IMR-90 (cell line): ENCODE measurements around the gene ARAP1. TPM values are rescaled to one million over a fixed set of nuclear protein-coding genes. Genes with fewer than 3 reads are reported as not detected.

ENCODE experiments used
- ATAC-seq: fragments of 200-7000 bp; cut with Tn5 transposase; 2 replicates; pipeline ENCODE4 v1.9.1; 2020; ENCODE audit warnings: low read depth, mild to moderate bottlenecking, moderate library complexity
- BruUV-seq: library from RNA; stranded (reverse); fragments of 400-500 nt; replicated peaks from 2 replicates; lab custom pipeline; 2021; lab: Mats Ljungman, UMichigan
- CTCF ChIA-PET: fragments of 300-600 bp; formaldehyde crosslinking; extraction: SDS; loops from one replicate; lab custom pipeline; 2021; ENCODE audit warnings: antibody characterized with exemption; lab: Yijun Ruan, JAX
- POLR2A ChIA-PET: fragments of 300-600 bp; sonication (Branson Sonifier 250); formaldehyde crosslinking; loops from one replicate; lab custom pipeline; 2022; ENCODE audit warnings: antibody characterized with exemption; ENCODE audit not compliant: unreplicated experiment; lab: Charles Lee
- DNase-seq: peaks from one replicate; pipeline ENCODE4 v3.0.0; 2013
- H2AFZ ChIP-seq: replicated peaks from 2 replicates; pipeline ENCODE3; 2013; ENCODE audit warnings: low read length, mild to moderate bottlenecking; ENCODE audit not compliant: poor library complexity
- H2AK5ac ChIP-seq: 2 replicates; pipeline ENCODE4 v1.6.1; 2013; ENCODE audit warnings: low read depth, low read length, inconsistent platforms
- H2AK9ac ChIP-seq: replicated peaks from 2 replicates; pipeline ENCODE3; 2013; ENCODE audit warnings: mild to moderate bottlenecking, low read depth, low read length, moderate library complexity; ENCODE audit not compliant: poor library complexity
- H2BK120ac ChIP-seq: 2 replicates; pipeline ENCODE4 v1.6.1; 2013; ENCODE audit warnings: low read depth, low read length, inconsistent platforms
- H2BK15ac ChIP-seq: 3 replicates; pipeline ENCODE4 v1.6.1; 2013; ENCODE audit warnings: low read depth, low read length, inconsistent platforms
- H2BK20ac ChIP-seq: 2 replicates; pipeline ENCODE4 v1.6.1; 2013; ENCODE audit warnings: low read depth, mild to moderate bottlenecking, inconsistent platforms, low read length, moderate library complexity
- H2BK5ac ChIP-seq: 2 replicates; pipeline ENCODE4 v1.6.1; 2013; ENCODE audit warnings: mild to moderate bottlenecking, low read depth, low read length, inconsistent platforms; ENCODE audit not compliant: poor library complexity, severe bottlenecking
- H3K14ac ChIP-seq: replicated peaks from 2 replicates; pipeline ENCODE4 v1.6.1; 2013; ENCODE audit warnings: low read depth, low read length, inconsistent platforms
- H3K18ac ChIP-seq: 2 replicates; pipeline ENCODE4 v1.6.1; 2013; ENCODE audit warnings: low read depth, low read length, control low read depth
- H3K23ac ChIP-seq: 2 replicates; pipeline ENCODE4 v1.6.1; 2013; ENCODE audit warnings: low read depth, low read length, inconsistent platforms
- H3K27ac ChIP-seq: 2 replicates; pipeline ENCODE4 v1.5.1; 2013; ENCODE audit warnings: mild to moderate bottlenecking, control low read depth, low read length; ENCODE audit not compliant: insufficient read depth
- H3K27me3 ChIP-seq: 2 replicates; pipeline ENCODE4 v1.6.1; 2013; ENCODE audit warnings: low read length; ENCODE audit not compliant: control insufficient read depth, insufficient read depth
- H3K36me3 ChIP-seq: 2 replicates; pipeline ENCODE4 v1.6.1; 2013; ENCODE audit warnings: low read length, mixed read lengths; ENCODE audit not compliant: control insufficient read depth, insufficient read depth
- H3K4ac ChIP-seq: 2 replicates; pipeline ENCODE4 v1.6.1; 2013; ENCODE audit warnings: low read depth, low read length, inconsistent platforms
- H3K4me1 ChIP-seq: 2 replicates; pipeline ENCODE4 v1.6.1; 2013; ENCODE audit warnings: low read length, mixed read lengths; ENCODE audit not compliant: control insufficient read depth, insufficient read depth
- H3K4me2 ChIP-seq: 2 replicates; pipeline ENCODE4 v1.6.1; 2013; ENCODE audit warnings: low read depth, mild to moderate bottlenecking, control low read depth, low read length, moderate library complexity
- H3K4me3 ChIP-seq: 2 replicates; pipeline ENCODE4 v1.5.1; 2013; ENCODE audit warnings: low read depth, mild to moderate bottlenecking, control low read depth, low read length, moderate library complexity; ENCODE audit not compliant: insufficient read depth
- H3K56ac ChIP-seq: 2 replicates; pipeline ENCODE4 v1.6.1; 2013; ENCODE audit warnings: low read length, inconsistent platforms; ENCODE audit not compliant: insufficient read depth; ENCODE audit errors: extremely low read depth
- H3K79me1 ChIP-seq, 2 experiments: 2 replicates each; pipeline ENCODE4 v1.6.1; 2013; ENCODE audit warnings: low read length in 2 of 2, inconsistent platforms in 1 of 2, low read depth in 1 of 2
- H3K9ac ChIP-seq: 2 replicates; pipeline ENCODE4 v1.6.1; 2013; ENCODE audit warnings: low read depth, low read length, control low read depth
- H3K9me1 ChIP-seq: 2 replicates; pipeline ENCODE4 v1.6.1; 2013; ENCODE audit warnings: low read length, inconsistent platforms; ENCODE audit not compliant: insufficient read depth
- H3K9me3 ChIP-seq: 2 replicates; pipeline ENCODE4 v1.6.1; 2013; ENCODE audit warnings: low read length; ENCODE audit not compliant: control insufficient read depth, insufficient read depth
- H4K20me1 ChIP-seq: 2 replicates; pipeline ENCODE4 v1.6.1; 2013; ENCODE audit warnings: low read length, inconsistent platforms; ENCODE audit not compliant: insufficient read depth
- H4K5ac ChIP-seq: 2 replicates; pipeline ENCODE4 v1.6.1; 2013; ENCODE audit warnings: mild to moderate bottlenecking, low read depth, low read length, control low read depth
- H4K8ac ChIP-seq, 2 experiments: 2 replicates each; pipeline ENCODE4 v1.6.1; 2013; ENCODE audit warnings: low read depth in 2 of 2, low read length in 2 of 2, control low read depth in 1 of 2, inconsistent platforms in 1 of 2
- H4K91ac ChIP-seq: 2 replicates; pipeline ENCODE4 v1.6.1; 2013; ENCODE audit warnings: low read depth, low read length, inconsistent platforms; ENCODE audit not compliant: insufficient read depth
- CEBPB ChIP-seq: IDR thresholded peaks from 2 replicates; pipeline ENCODE4 v1.6.1; 2012; ENCODE audit warnings: low read depth, low read length, improper control_type of control experiment
- CHD1 ChIP-seq: IDR thresholded peaks from 2 replicates; pipeline ENCODE4 v1.6.1; 2012; ENCODE audit warnings: low read depth, low read length, improper control_type of control experiment
- CTCF ChIP-seq: conservative IDR thresholded peaks from 2 replicates; pipeline ENCODE4 v1.5.1; 2012; ENCODE audit warnings: mild to moderate bottlenecking, low read depth, low read length, improper control_type of control experiment
- ELK1 ChIP-seq: fragments of 150-350 bp; IDR thresholded peaks from 2 replicates; pipeline ENCODE4 v1.6.1; 2016; ENCODE audit warnings: low read depth, mild to moderate bottlenecking, low read length, moderate library complexity, borderline replicate concordance
- FOS ChIP-seq: fragments of 150-350 bp; IDR thresholded peaks from 2 replicates; pipeline ENCODE4 v1.6.1; 2016; ENCODE audit warnings: low read depth, low read length
- MAFK ChIP-seq: IDR thresholded peaks from 2 replicates; pipeline ENCODE4 v1.6.1; 2012; ENCODE audit warnings: low read depth, low read length, improper control_type of control experiment
- MAZ ChIP-seq: IDR thresholded peaks from 2 replicates; pipeline ENCODE4 v1.6.1; 2012; ENCODE audit warnings: low read depth, mild to moderate bottlenecking, low read length, improper control_type of control experiment, moderate library complexity, borderline replicate concordance
- NFE2L2 ChIP-seq: fragments of 150-350 bp; IDR thresholded peaks from 2 replicates; pipeline ENCODE4 v1.6.1; 2016; ENCODE audit warnings: low read depth, mild to moderate bottlenecking, low read length
- RAD21 ChIP-seq: IDR thresholded peaks from 2 replicates; pipeline ENCODE4 v1.6.1; 2012; ENCODE audit warnings: low read length, improper control_type of control experiment
- RFX5 ChIP-seq: IDR thresholded peaks from 2 replicates; pipeline ENCODE4 v1.8.0; 2012; ENCODE audit warnings: low read depth, mild to moderate bottlenecking, low read length, moderate library complexity
- SMC3 ChIP-seq: fragments of 150-350 bp; IDR thresholded peaks from 2 replicates; pipeline ENCODE4 v1.6.1; 2016; ENCODE audit warnings: low read depth, mild to moderate bottlenecking, antibody characterized with exemption, low read length, moderate library complexity
- USF2 ChIP-seq: fragments of 150-350 bp; IDR thresholded peaks from 2 replicates; pipeline ENCODE4 v1.6.1; 2017; ENCODE audit warnings: mild to moderate bottlenecking, antibody characterized with exemption, low read length, low read depth
- WGBS, 2 experiments: methylation state at CpG; one replicate each; pipeline versions ENCODE4 v1.1.5 to v1.1.7; 2013; ENCODE audit warnings: missing lambda C conversion rate in 2 of 2; ENCODE audit not compliant: insufficient read length in 1 of 2; ENCODE audit errors: extremely low coverage in 2 of 2; 5-methylcytosine and 5-hydroxymethylcytosine counted together
- dilution Hi-C: fragments of 300-500 bp; cut with HindIII; formaldehyde crosslinking; loops from one replicate; pipeline ENCODE4 v1.14.3; 2018; ENCODE audit warnings: low sequenced_read_pairs; ENCODE audit not compliant: unreplicated experiment
- in situ Hi-C: fragments of 300-500 bp; cut with MboI; formaldehyde crosslinking; loops from 3 replicates; pipeline ENCODE4 v1.14.3; 2019; ENCODE audit warnings: low sequenced_read_pairs, inconsistent platforms, mixed read lengths
- intact Hi-C: fragments of 100-400 bp; cut with micrococcal nuclease; formaldehyde crosslinking; loops from 2 replicates; pipeline ENCODE4 v1.10.0; 2022
- polyA plus RNA-seq, 3 experiments: library from polyadenylated mRNA; depleted of rRNA; stranded (reverse); fragments of >200 nt; gene quantifications; 2 replicates each; pipeline ENCODE4 v1.2.3, GENCODE V29; 2012; ENCODE audit warnings: low replicate concordance in 1 of 3
- total RNA-seq: library from RNA; depleted of rRNA; stranded (reverse); fragments of >200 nt; gene quantifications from 2 replicates; pipeline ENCODE4 v1.2.3, GENCODE V29; 2012

ARAP1 gene
- total and polyA plus RNA-seq, 2 of the 4 experiments (the other 2 are of a cell fraction) = 37.6 to 63.1 TPM

GRCh38 chr11:72750556-72751115 lies 1.6 kb downstream of the ARAP1 start:
- no peak for ATAC-seq
- Histone ChIP-seq H3K9ac (no peak overlapping the region), H2BK15ac (no peak overlapping the region), H3K14ac (peak overlapping the region; percentile 77; the same call in 1 of the 2 replicates), H2AK9ac (no peak overlapping the region), H4K91ac (no peak overlapping the region), H2AK5ac (peak overlapping the region; percentile 66; the same call in 1 of the 2 replicates), H3K4me1 (peaks cover 7% of the 10 kb centered on the region), H3K9me3 (no peaks in the 10 kb centered on the region), H4K8ac (no peak overlapping the region), H3K4me3 (no peak overlapping the region), H3K79me1 (peaks cover 24 to 54% of the 10 kb centered on the region in 2 experiments), H2BK5ac (no peak overlapping the region), H3K23ac (no peak overlapping the region; the same call in 1 of the 2 replicates), H4K5ac (no peak overlapping the region), H3K27me3 (no peaks in the 10 kb centered on the region), H2BK20ac (no peak overlapping the region), H3K56ac (no peak overlapping the region), H3K4me2 (no peak overlapping the region; the same call in 1 of the 2 replicates), H3K18ac (no peak overlapping the region), H3K36me3 (0 out of 2 replicates have a peak, but pooled peaks cover 1% of the 10 kb centered on the region), H3K27ac (no peak overlapping the region), H2AFZ (no peak overlapping the region), H3K9me1 (peaks cover 9% of the 10 kb centered on the region; the same call in 1 of the 2 replicates), H2BK120ac (no peak overlapping the region), H4K20me1 (peaks cover 19% of the 10 kb centered on the region), H3K4ac (no peak overlapping the region)
- TF ChIP-seq MAZ = no peak
- no peak for TF ChIP-seq RAD21
- no peak for TF ChIP-seq SMC3
- TF ChIP-seq USF2 = no peak
- TF ChIP-seq NFE2L2 = no peak
- TF ChIP-seq CHD1 = no peak
- no peak for TF ChIP-seq ELK1
- TF ChIP-seq CEBPB = no peak
- no peak for TF ChIP-seq CTCF
- no peak for TF ChIP-seq RFX5
- no peak for TF ChIP-seq MAFK
- TF ChIP-seq FOS = no peak
- ChIA-PET CTCF (no interaction called here), POLR2A (no interaction called here)
- no TSS peak for BruUV-seq
- no peak for DNase-seq
- dilution Hi-C loops (no loop called here), intact Hi-C loops (loop anchor here (5.0 kb wide), 1 partner anchor 62 kb away; the partner anchor contains the start of gene ATG16L2), in situ Hi-C loops (no loop called here)
- no CpG with 5 or more reads among the region's 2 CpGs for WGBS, 2 experiments
